Renal cortex interstitium (tissue), 15 donors: Measurements from ENCODE around the gene SRI. TPM values are rescaled to one million over a fixed set of nuclear protein-coding genes. Genes with fewer than 3 reads are reported as not detected.
"Not testable (repeated sequence)": the region's sequence is repeated elsewhere in the genome, so short reads cannot be mapped to it uniquely, and the experiment has no call there.

Experiments used
- DNase-seq, 11 donors: peaks; one replicate each; pipeline ENCODE4 v3.0.0-alpha.2; 2013; ENCODE audit warnings: low read depth in 9 of 11, low spot score in 4 of 11; ENCODE audit errors: extremely low read depth in 1 of 11
- long read RNA-seq, 16 experiments: transcript quantifications; one replicate each; lab custom pipeline, GENCODE V29; 2026
- polyA plus RNA-seq, 3 donors: library from polyadenylated mRNA; unstranded; fragments of 120-200 nt; gene quantifications; one replicate each; pipeline ENCODE4 v1.2.1, GENCODE V29; 2013; ENCODE audit not compliant: insufficient read length in 3 of 3

The SRI gene
- 100 to 1,000 TPM; 118 to 164 (median 143) TPM for polyA plus RNA-seq
- long read RNA-seq, donor 1, transcript SRI-206 (4 exons, 903 nt) = minor isoform, 24 of 102 reads
- long read RNA-seq, donor 1, transcript SRI-201 (8 exons, 2,010 nt) = major isoform, 56 of 102 reads
- long read RNA-seq, donor 1, partial matches to known transcripts = 18 of 102 reads
- long read RNA-seq, donor 1, other reads (novel, unspliced or antisense) = 0 of 102 reads
- long read RNA-seq, donor 2, transcript SRI-206 (4 exons, 903 nt) = minor isoform, 30 of 99 reads
- long read RNA-seq, donor 2, transcript SRI-201 (8 exons, 2,010 nt) = major isoform, 46 of 99 reads
- long read RNA-seq, donor 2, partial matches to known transcripts = 18 of 99 reads
- long read RNA-seq, donor 2, other reads (novel, unspliced or antisense) = 0 of 99 reads
- long read RNA-seq, donor 3, transcript SRI-206 (4 exons, 903 nt) = minor isoform, 65 of 295 reads
- long read RNA-seq, donor 3, transcript SRI-201 (8 exons, 2,010 nt) = major isoform, 108 of 295 reads
- long read RNA-seq, donor 3, partial matches to known transcripts = 116 of 295 reads
- long read RNA-seq, donor 3, other reads (novel, unspliced or antisense) = 0 of 295 reads
- long read RNA-seq, donor 4, transcript SRI-206 (4 exons, 903 nt) = minor isoform, 29 of 154 reads
- long read RNA-seq, donor 4, transcript SRI-201 (8 exons, 2,010 nt) = major isoform, 68 of 154 reads
- long read RNA-seq, donor 4, partial matches to known transcripts = 51 of 154 reads
- long read RNA-seq, donor 4, other reads (novel, unspliced or antisense) = 0 of 154 reads
- long read RNA-seq, donor 5 = 0 reads
- long read RNA-seq, donor 6, transcript SRI-201 (8 exons, 2,010 nt) = major isoform, 60 of 155 reads
- long read RNA-seq, donor 6, transcript SRI-206 (4 exons, 903 nt) = minor isoform, 34 of 155 reads
- long read RNA-seq, donor 6, partial matches to known transcripts = 60 of 155 reads
- long read RNA-seq, donor 6, other reads (novel, unspliced or antisense) = 0 of 155 reads
- long read RNA-seq, donor 7, transcript SRI-207 (6 exons, 1,024 nt) = minor isoform, 8 of 256 reads
- long read RNA-seq, donor 7, transcript SRI-206 (4 exons, 903 nt) = minor isoform, 66 of 256 reads
- long read RNA-seq, donor 7, transcript SRI-201 (8 exons, 2,010 nt) = major isoform, 85 of 256 reads
- long read RNA-seq, donor 7, partial matches to known transcripts = 95 of 256 reads
- long read RNA-seq, donor 7, other reads (novel, unspliced or antisense) = 0 of 256 reads
- long read RNA-seq, donor 8 = 0 reads
- long read RNA-seq, donor 9, transcript SRI-207 (6 exons, 1,024 nt) = minor isoform, 6 of 161 reads
- long read RNA-seq, donor 9, transcript SRI-201 (8 exons, 2,010 nt) = major isoform, 55 of 161 reads
- long read RNA-seq, donor 9, transcript SRI-206 (4 exons, 903 nt) = minor isoform, 29 of 161 reads
- long read RNA-seq, donor 9, partial matches to known transcripts = 70 of 161 reads
- long read RNA-seq, donor 9, other reads (novel, unspliced or antisense) = 0 of 161 reads
- long read RNA-seq, donor 10, transcript SRI-207 (6 exons, 1,024 nt) = minor isoform, 10 of 269 reads
- long read RNA-seq, donor 10, transcript SRI-201 (8 exons, 2,010 nt) = major isoform, 68 of 269 reads
- long read RNA-seq, donor 10, transcript SRI-206 (4 exons, 903 nt) = minor isoform, 51 of 269 reads
- long read RNA-seq, donor 10, partial matches to known transcripts = 140 of 269 reads
- long read RNA-seq, donor 10, other reads (novel, unspliced or antisense) = 0 of 269 reads
- long read RNA-seq, donor 11, transcript SRI-206 (4 exons, 903 nt) = minor isoform, 24 of 114 reads
- long read RNA-seq, donor 11, transcript SRI-201 (8 exons, 2,010 nt) = major isoform, 60 of 114 reads
- long read RNA-seq, donor 11, partial matches to known transcripts = 28 of 114 reads
- long read RNA-seq, donor 11, other reads (novel, unspliced or antisense) = 0 of 114 reads
- long read RNA-seq, donor 12, transcript SRI-201 (8 exons, 2,010 nt) = major isoform, 24 of 52 reads
- long read RNA-seq, donor 12, transcript SRI-206 (4 exons, 903 nt) = minor isoform, 10 of 52 reads
- long read RNA-seq, donor 12, partial matches to known transcripts = 16 of 52 reads
- long read RNA-seq, donor 12, other reads (novel, unspliced or antisense) = 0 of 52 reads
- long read RNA-seq, donor 13 = 0 reads
- long read RNA-seq, donor 14, transcript SRI-201 (8 exons, 2,010 nt) = major isoform, 54 of 171 reads
- long read RNA-seq, donor 14, transcript SRI-207 (6 exons, 1,024 nt) = minor isoform, 6 of 171 reads
- long read RNA-seq, donor 14, transcript SRI-206 (4 exons, 903 nt) = minor isoform, 51 of 171 reads
- long read RNA-seq, donor 14, partial matches to known transcripts = 57 of 171 reads
- long read RNA-seq, donor 14, other reads (novel, unspliced or antisense) = 0 of 171 reads
- long read RNA-seq, donor 15, transcript SRI-201 (8 exons, 2,010 nt) = major isoform, 33 of 84 reads
- long read RNA-seq, donor 15, transcript SRI-206 (4 exons, 903 nt) = minor isoform, 20 of 84 reads
- long read RNA-seq, donor 15, partial matches to known transcripts = 28 of 84 reads
- long read RNA-seq, donor 15, other reads (novel, unspliced or antisense) = 0 of 84 reads
- long read RNA-seq, donor 16, transcript SRI-207 (6 exons, 1,024 nt) = minor isoform, 11 of 504 reads
- long read RNA-seq, donor 16, transcript SRI-201 (8 exons, 2,010 nt) = major isoform, 215 of 504 reads
- long read RNA-seq, donor 16, transcript SRI-206 (4 exons, 903 nt) = minor isoform, 95 of 504 reads
- long read RNA-seq, donor 16, partial matches to known transcripts = 182 of 504 reads
- long read RNA-seq, donor 16, other reads (novel, unspliced or antisense) = 0 of 504 reads

DNA sequence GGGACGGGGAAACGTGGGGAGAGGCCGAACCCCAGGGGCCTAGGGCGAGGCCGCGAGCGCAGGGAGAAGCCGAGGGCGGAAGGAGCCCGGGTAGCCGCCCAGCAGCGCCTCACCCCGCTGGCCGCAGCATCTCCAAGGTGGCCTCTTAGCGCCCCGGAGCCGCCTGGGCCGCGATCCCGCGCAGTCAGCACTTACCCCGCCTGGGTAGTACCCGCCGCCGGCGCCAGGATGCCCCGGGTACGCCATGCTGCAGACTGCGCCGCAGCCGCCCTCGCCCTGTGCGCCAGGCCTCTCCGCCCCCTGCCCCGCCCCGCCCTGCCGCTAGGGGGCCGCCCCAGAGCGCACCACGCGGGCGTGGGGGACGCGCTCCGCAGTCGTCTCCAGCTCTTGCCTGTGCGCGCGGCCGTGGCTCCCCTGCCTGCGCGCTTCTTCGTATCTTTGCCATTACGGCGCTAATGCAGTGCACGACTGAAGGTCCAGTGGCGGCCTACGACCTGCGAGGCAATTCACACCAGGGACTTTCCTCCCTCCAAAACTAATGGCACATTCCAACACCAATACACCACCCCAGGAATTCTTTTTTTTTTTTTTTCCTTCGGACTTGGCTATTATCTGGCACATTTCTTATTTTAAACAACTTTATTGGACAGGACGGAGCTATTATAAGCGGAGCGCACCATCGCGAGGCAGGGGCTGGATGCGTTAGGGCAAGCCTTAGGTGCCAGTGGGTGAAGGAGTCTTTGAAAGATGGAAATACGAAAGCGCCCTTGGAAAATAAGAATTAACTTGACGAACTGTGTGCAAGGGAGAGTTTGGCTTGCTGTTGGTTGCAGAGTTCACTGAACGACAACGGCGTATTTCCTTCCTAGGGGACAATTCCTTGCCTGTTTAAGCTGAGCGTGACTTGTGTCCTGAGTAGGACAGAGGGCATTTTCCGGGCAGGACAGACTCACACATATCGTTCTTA lies at the start of gene SRI:
Gene SRI (minus strand): TSS at position 258 of the 967 bp plus-strand sequence. CDS start 12 bp downstream, at position 246.
- peak in 10 of 11 donors; percentile 45 to 82 (median 78) for DNase-seq

GRCh38 chr7:88269586-88269985 lies 49.7 kb upstream of the SRI start:
- DNase-seq = no peak

DNA sequence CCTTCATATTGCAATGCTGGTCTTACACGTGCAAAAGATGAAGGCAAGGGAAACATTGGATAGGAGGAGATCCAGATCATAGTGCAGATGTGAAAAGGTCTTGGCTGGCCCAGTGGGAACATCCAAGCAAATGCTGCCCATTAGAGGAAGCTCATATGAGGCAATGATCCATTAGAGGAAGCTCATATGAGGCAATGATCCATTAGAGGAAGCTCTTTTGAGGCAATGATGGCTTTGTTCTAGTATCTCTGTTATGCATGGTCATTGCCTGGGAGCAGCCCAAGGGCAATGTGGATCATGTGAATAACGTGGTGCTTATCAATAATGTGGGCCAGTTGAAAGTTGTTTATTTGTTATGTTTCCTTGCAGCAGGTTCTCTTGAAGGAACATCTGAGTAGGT lies 49.0 kb upstream of the SRI start:
- DNase-seq = no peak

DNA sequence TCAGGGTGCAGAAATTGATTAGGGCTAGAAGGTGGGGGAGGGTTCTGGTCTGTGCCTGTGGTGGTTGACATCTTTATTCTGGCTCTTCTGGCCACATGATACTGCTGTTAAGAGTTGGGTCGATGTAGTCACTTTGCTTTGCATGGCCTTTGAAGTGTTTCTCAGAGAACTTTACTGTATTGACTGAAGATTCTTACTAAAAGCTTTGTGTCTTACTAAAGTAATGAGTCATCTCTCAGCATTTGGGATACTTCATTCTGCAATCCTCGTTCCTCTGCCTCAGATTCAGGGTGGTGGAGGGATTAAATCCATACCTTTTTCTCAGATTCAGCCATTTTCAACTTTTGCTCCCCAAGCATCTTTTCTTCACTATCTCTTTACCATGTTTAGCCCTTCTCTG lies 48.2 kb upstream of the SRI start:
- no peak for DNase-seq

GRCh38 chr7:88267421-88267820 lies 47.6 kb upstream of the SRI start:
- no peak for DNase-seq

GRCh38 chr7:88264987-88265386 lies 45.1 kb upstream of the SRI start:
- DNase-seq = not testable (repeated sequence)

- no peak for DNase-seq
Observed at GRCh38 chr7:88262562-88262961, 42.7 kb upstream of the SRI start.

GRCh38 chr7:88260719-88261118 lies 40.9 kb upstream of the SRI start:
- DNase-seq = no peak

DNA sequence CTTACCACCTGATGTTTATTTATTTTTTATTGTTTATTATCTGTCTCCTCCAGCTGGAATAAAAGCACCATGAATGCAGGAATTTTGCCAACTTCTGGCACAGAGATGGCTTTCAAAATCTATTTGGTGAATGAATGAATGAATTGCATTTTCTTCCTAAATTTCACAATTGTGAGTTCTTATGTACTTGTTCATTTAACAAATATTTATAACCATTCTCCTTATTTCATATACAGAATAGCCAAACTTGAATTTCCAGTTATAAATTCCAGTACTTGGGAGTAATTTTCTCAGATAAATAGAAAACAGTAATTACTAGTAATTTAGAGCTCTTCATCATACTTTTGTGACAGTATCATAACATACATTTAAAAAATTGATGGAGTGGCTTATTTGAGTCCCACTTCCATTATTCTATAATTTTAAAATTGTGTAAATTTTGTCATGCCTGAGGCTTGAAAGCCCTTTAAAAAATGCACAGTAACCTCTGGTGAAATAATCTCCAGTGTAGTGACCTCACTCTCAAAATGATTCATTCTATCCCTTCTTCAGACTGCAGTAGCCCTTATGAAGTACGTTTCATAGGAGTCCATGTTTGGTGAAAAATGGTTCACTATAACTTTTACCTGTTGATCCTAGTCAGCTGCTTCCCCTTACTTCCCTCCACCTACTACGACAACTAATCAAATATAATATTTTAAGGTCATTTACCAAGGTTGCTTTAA lies 40.0 kb upstream of the SRI start:
- DNase-seq = no peak

- not testable (repeated sequence) for DNase-seq
Observed at GRCh38 chr7:88258296-88258695, 38.5 kb upstream of the SRI start.

DNA sequence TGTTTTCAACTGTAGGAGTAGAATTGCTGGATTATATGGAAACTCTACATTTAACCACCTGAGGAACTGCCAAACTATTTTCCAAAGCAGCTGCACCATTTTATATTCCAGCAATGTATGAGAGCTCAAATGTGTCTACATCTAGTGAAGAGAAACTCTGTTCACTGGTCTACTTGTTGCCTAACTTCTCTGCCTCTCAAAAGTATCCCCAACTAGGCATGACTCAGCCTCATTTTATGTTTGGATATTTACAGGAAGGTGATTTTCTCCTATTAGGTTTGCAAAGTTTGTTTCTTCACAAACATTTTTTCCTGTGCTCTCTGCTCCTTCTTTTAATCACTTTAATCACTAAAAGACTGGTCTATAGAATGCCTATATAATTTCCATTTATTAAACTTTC lies 37.1 kb upstream of the SRI start:
- DNase-seq = no peak

- DNase-seq = no peak
Observed at GRCh38 chr7:88254721-88255424, 35.0 kb upstream of the SRI start.

DNA sequence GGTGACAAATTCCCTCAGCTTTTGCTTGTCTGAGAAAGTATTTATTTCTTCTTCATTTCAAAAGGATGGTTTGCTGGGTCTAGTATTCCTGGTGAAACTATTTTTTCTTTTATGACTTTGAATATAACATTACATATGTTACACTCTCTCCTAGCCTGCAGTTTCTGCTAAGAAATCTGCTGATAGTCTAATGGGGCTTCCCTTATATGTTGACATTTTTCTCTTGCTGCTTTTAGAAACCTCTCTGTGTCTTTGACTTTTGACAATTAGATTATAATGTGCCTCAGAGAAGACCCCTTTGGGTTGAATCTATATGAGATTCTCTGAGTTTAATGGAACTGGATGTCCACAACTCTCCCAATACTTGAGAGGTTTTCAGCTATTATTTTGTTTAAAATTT lies 33.8 kb upstream of the SRI start:
- no peak for DNase-seq

DNA sequence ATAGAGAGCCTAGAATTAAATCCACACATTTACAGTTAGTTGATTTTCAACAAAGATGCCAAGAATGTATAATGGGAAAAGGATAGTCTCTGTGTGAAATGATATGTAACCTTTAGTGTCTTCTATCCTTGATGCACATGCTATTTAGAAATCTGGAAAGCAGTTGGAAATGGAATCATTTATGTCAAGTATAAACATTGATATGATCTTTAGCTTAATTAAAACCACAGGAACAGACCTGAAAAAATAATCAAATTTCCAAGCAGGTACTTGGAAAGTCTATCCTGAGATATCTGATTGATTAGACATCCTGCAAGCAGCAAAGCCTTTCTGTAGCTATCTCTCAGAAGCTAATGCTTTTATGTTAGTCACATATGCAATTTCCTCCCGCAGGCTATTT lies 24.4 kb upstream of the SRI start:
- no peak for DNase-seq
